Activated CD8-positive, alpha-beta T cell treated with anti-CD3 and anti-CD28 coated beads for 36 hours (primary cell): ENCODE measurements around the gene ZNF710. TPM values are rescaled to one million over a fixed set of nuclear protein-coding genes. Genes with fewer than 3 reads are reported as not detected.

ENCODE experiments used
- ATAC-seq: fragments of 200-7000 bp; cut with Tn5 transposase; one replicate; pipeline ENCODE4 v1.10.0; 2021; ENCODE audit warnings: mild to moderate bottlenecking, moderate library complexity
- CTCF ChIA-PET: fragments of 350-600 bp; sonication (Branson Sonifier 250); formaldehyde crosslinking; loops from one replicate; lab custom pipeline; 2021; ENCODE audit warnings: antibody characterized with exemption; lab: Charles Lee
- POLR2A ChIA-PET: fragments of 350-600 bp; sonication (Branson Sonifier 250); formaldehyde crosslinking; loops from one replicate; lab custom pipeline; 2021; ENCODE audit warnings: antibody characterized with exemption; lab: Charles Lee
- DNase-seq: peaks from one replicate; pipeline ENCODE4 v3.0.0-alpha.2; 2020
- H3K27ac Mint-ChIP-seq: one replicate; pipeline ENCODE4 v1.8.0; 2021; ENCODE audit warnings: mild to moderate bottlenecking, mixed read lengths
- H3K27me3 Mint-ChIP-seq: one replicate; pipeline ENCODE4 v1.8.0; 2021; ENCODE audit warnings: mixed read lengths
- H3K36me3 Mint-ChIP-seq: one replicate; pipeline ENCODE4 v1.8.0; 2021; ENCODE audit warnings: low read depth, mixed read lengths
- H3K4me1 Mint-ChIP-seq: one replicate; pipeline ENCODE4 v1.8.0; 2021; ENCODE audit warnings: low read depth, mixed read lengths
- H3K4me3 Mint-ChIP-seq: one replicate; pipeline ENCODE4 v1.8.0; 2021; ENCODE audit warnings: mild to moderate bottlenecking, moderate library complexity, mixed read lengths
- H3K9me3 Mint-ChIP-seq: one replicate; pipeline ENCODE4 v1.8.0; 2021; ENCODE audit warnings: mixed read lengths
- intact Hi-C: fragments of 100-400 bp; cut with micrococcal nuclease; formaldehyde crosslinking; loops from one replicate; pipeline ENCODE4 v1.10.0; 2022
- total RNA-seq, 2 experiments: library from RNA; stranded (reverse); gene quantifications; one replicate each; pipeline ENCODE4 v1.2.3, GENCODE V29; 2021
- TF ChIP-seq, protein P1 (sequence below): fragments of 200-600 bp; IDR thresholded peaks from one replicate; pipeline ENCODE4 v1.8.0; 2022; ENCODE audit warnings: antibody characterized with exemption, mild to moderate bottlenecking

Gene ZNF710
- total RNA-seq, 2 experiments from 2014 or later, result 15.2 to 17.2 TPM

DNA sequence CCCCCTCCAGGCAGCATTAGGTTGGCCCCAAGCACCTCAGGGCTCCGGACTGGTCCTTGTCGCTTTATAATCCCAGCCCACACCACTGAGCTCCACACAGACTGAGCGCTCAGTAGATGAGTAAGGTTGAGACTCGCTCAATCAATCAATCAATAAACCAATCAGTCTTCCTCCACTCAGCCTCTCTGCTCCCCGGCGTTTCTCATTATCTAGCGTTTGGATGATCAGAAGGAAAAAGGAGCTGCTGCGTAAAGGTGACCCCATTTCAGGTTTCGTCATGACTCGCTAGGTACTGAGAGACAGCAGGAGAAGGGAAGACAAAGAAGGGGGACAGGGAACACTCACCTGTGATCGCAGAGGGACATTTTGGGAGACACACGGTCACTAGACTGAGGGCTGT, 41.2 kb downstream of the ZNF710 start:
- no peaks in the 10 kb centered on the region for H3K36me3 Mint-ChIP-seq
- TF ChIP-seq, protein P1, sequence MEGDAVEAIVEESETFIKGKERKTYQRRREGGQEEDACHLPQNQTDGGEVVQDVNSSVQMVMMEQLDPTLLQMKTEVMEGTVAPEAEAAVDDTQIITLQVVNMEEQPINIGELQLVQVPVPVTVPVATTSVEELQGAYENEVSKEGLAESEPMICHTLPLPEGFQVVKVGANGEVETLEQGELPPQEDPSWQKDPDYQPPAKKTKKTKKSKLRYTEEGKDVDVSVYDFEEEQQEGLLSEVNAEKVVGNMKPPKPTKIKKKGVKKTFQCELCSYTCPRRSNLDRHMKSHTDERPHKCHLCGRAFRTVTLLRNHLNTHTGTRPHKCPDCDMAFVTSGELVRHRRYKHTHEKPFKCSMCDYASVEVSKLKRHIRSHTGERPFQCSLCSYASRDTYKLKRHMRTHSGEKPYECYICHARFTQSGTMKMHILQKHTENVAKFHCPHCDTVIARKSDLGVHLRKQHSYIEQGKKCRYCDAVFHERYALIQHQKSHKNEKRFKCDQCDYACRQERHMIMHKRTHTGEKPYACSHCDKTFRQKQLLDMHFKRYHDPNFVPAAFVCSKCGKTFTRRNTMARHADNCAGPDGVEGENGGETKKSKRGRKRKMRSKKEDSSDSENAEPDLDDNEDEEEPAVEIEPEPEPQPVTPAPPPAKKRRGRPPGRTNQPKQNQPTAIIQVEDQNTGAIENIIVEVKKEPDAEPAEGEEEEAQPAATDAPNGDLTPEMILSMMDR, result no peak
- POLR2A ChIA-PET, result interaction anchor here (0.9 kb wide), 1 partner anchor 40 kb away, joined by 3 read pairs; no protein-coding TSS in a partner anchor
- DNase-seq (no peak), ATAC-seq (no peak)
- H3K27me3 Mint-ChIP-seq, result no peaks in the 10 kb centered on the region
- intact Hi-C loops, result no loop called here
- peaks cover 31% of the 10 kb centered on the region for H3K4me1 Mint-ChIP-seq
- CTCF ChIA-PET, result no interaction called here
- no peaks in the 10 kb centered on the region for H3K9me3 Mint-ChIP-seq
- H3K4me3 Mint-ChIP-seq, result no peak overlapping the region
- H3K27ac Mint-ChIP-seq, result no peak overlapping the region

DNA sequence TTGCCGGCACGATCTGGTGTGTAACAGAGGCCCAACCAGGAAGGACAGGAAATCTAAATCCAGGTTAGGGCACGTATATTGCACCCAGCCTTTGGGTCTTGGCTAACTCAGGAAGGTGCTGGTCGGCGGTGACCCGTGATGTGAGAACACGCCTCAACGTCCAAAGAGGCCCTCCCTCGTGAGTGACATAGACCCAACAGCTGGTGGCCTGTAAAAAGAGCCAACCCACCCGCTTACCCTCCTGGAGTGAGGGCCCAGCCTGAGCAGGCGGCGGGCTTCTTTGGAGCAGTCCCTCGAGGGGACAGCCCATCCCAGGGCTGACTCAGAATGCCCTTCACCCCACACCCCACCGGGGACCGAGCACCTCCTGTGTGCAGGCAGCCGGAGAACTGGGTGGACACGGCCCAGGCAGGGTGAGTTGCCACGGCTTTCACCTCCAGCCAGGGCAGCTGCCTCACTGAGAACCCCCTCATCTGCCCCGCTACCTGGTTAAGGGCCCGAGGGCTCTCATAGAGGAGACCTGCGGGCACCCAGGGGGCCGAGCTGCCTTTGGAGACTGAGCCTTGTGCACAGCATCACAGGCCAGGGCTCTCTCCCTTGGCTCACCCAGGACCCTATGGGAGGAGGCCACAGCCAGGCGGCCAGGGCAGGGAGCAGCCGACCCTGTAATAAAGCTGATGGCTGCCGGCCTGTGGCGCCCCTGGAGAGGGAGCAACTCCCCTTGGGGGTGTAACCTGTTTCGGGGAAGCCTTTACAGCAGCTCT, 41.8 kb downstream of the ZNF710 start:
- H3K4me1 Mint-ChIP-seq, result peaks cover 25% of the 10 kb centered on the region
- no peaks in the 10 kb centered on the region for H3K9me3 Mint-ChIP-seq
- ChIA-PET POLR2A (interaction anchor here (0.5 kb wide), 1 partner anchor 103 kb away, joined by 3 read pairs; no protein-coding TSS in a partner anchor), CTCF (no interaction called here)
- no peaks in the 10 kb centered on the region for H3K36me3 Mint-ChIP-seq
- H3K27ac Mint-ChIP-seq, result no peak overlapping the region
- no peak for DNase-seq
- H3K27me3 Mint-ChIP-seq, result no peaks in the 10 kb centered on the region
- intact Hi-C loops, result no loop called here
- TF ChIP-seq, protein P1, result no peak
- no peak overlapping the region for H3K4me3 Mint-ChIP-seq
- no peak for ATAC-seq

DNA sequence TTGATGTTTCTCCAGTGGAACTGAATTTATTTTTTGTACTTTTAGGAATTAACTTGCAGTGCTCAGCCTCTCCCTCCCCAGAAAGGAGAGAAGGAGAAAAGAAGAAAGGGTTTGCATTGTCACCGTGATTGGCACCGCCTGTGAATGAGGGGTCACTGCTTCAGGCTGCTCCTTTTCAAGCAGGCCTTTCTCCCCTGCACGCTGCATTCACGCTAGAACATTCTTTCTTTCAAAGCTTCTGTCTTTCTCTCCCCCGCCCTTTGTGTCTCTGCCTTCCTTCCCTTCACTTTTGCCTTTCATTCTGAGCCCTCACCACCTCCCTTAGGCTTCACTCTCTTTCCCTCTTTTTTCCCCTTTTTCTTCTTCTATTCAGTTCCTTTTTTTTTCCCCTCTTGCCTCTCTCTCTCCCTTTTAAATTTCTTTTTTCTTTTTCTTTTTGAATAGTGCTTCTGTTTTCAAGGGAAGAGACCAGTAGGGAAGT, 42.4 kb downstream of the ZNF710 start:
- H3K9me3 Mint-ChIP-seq, result no peaks in the 10 kb centered on the region
- POLR2A ChIA-PET, result interaction anchor here (0.5 to 0.7 kb wide), 2 partner anchors 11 to 104 kb away, joined by 3 read pairs; no protein-coding TSS in a partner anchor
- CTCF ChIA-PET, result no interaction called here
- DNase-seq, result no peak
- H3K27ac Mint-ChIP-seq, result no peak overlapping the region
- no peaks in the 10 kb centered on the region for H3K36me3 Mint-ChIP-seq
- H3K4me3 Mint-ChIP-seq, result no peak overlapping the region
- intact Hi-C loops, result no loop called here
- TF ChIP-seq, protein P1, result no peak
- H3K27me3 Mint-ChIP-seq, result no peaks in the 10 kb centered on the region
- peaks cover 19% of the 10 kb centered on the region for H3K4me1 Mint-ChIP-seq
- ATAC-seq, result no peak

DNA sequence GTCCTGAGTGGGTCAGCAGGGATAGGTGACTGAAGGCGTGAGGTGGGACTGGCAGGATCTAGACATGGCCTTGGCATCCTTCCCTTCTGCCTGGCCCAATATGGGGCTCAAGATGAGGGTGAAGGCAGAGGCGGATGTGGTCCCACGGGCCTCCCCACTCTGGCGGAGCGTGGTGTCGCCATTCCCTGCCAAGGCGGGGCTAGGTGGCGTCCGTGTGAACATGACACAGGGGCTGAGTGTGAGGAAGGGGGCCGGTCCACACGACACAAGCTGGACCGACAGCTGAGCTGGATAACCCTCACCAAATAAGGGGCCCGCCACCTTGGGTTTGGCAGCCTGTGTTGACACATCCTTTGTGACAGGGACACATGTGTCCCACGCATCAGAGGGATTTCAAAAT, 43.1 kb downstream of the ZNF710 start:
- peaks cover 16% of the 10 kb centered on the region for H3K4me1 Mint-ChIP-seq
- ChIA-PET POLR2A (interaction anchor here (0.7 kb wide), 1 partner anchor 11 kb away, joined by 3 read pairs; no protein-coding TSS in a partner anchor), CTCF (no interaction called here)
- H3K4me3 Mint-ChIP-seq, result no peak overlapping the region
- TF ChIP-seq, protein P1, result no peak
- DNase-seq, result no peak
- no peaks in the 10 kb centered on the region for H3K36me3 Mint-ChIP-seq
- no peak overlapping the region for H3K27ac Mint-ChIP-seq
- intact Hi-C loops, result no loop called here
- no peaks in the 10 kb centered on the region for H3K27me3 Mint-ChIP-seq
- H3K9me3 Mint-ChIP-seq, result no peaks in the 10 kb centered on the region
- ATAC-seq, result no peak

DNA sequence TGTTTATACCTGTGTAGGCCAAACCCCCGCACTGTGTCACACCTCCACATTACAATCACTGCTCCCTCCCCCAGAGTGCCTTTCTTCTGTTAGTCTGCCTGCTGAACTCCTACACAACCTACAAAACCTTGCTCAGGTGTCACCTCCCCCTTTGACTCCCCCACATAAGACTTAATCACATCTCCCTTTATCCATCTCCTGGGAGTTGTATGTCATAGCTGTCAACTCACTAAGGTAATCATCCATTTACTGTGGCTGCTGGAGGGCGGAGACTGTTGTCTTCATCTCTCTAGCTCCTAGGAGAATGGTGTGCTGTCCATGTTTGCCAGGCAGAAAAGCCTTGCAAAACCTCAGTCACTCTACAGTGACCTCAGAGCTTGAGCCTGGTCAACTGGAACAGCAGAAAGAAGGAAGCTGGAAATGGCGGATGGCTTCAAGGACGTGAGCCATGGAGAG, 43.8 kb downstream of the ZNF710 start:
- Mint-ChIP-seq H3K27ac (no peak overlapping the region), H3K4me1 (peaks cover 8% of the 10 kb centered on the region), H3K27me3 (no peaks in the 10 kb centered on the region), H3K9me3 (no peaks in the 10 kb centered on the region), H3K4me3 (no peak overlapping the region), H3K36me3 (no peaks in the 10 kb centered on the region)
- ATAC-seq, result no peak
- TF ChIP-seq, protein P1, result no peak
- DNase-seq, result no peak
- POLR2A ChIA-PET, result no interaction called here
- intact Hi-C loops, result no loop called here
- CTCF ChIA-PET, result interaction anchor here (0.8 to 1.3 kb wide), 3 partner anchors 12 to 73 kb away, joined by 3 read pairs; no protein-coding TSS in a partner anchor
